Erythroblast (primary cell): Measurements from ENCODE around the gene RIC8A.

Experiments
- GATA1 ChIP-seq: IDR thresholded peaks from 2 replicates; pipeline ENCODE4 v1.6.1; 2011; ENCODE audit warnings: low read depth, mild to moderate bottlenecking, control low read depth, low read length, moderate library complexity
- POLR2A ChIP-seq: IDR thresholded peaks from 2 replicates; pipeline ENCODE4 v1.6.1; 2011; ENCODE audit warnings: mild to moderate bottlenecking, low read length

GRCh38 chr11:215581-216037 lies 8.1 kb downstream of the RIC8A start:
- TF ChIP-seq POLR2A (no peak), GATA1 (no peak)
